ENCODE data around the gene PDHX.

Gene PDHX

GRCh38 chr11:35030716-35031213 lies 114.3 kb downstream of the PDHX start:
- Histone ChIP-seq H3K4me1 (ENCODE audit: control insufficient read depth, insufficient read depth, low read length, poor library complexity, severe bottlenecking) (peaks cover 17% of the 10 kb centered on the region), H3K9me3 (ENCODE audit: control insufficient read depth, low read length) (no peaks in the 10 kb centered on the region), H3K4me3 (ENCODE audit: insufficient read depth, low read depth, low read length, poor library complexity, severe bottlenecking) (no peak overlapping the region), H3K27ac (ENCODE audit: insufficient read depth, low read length, poor library complexity, severe bottlenecking) (peak overlapping the region; percentile 46), H3K36me3 (ENCODE audit: control insufficient read depth, insufficient read depth, low read length) (no peaks in the 10 kb centered on the region), H3K27me3 (replicated peaks; ENCODE audit: control insufficient read depth, insufficient read depth, low read length, poor library complexity, severe bottlenecking) (no peaks in the 10 kb centered on the region)
- peak in 2 of 3 donors; percentile 34 to 37 for DNase-seq

GRCh38 chr11:35031346-35031745 lies 114.9 kb downstream of the PDHX start:
- Histone ChIP-seq H3K27me3 (replicated peaks; ENCODE audit: control insufficient read depth, insufficient read depth, low read length, poor library complexity, severe bottlenecking) (no peaks in the 10 kb centered on the region), H3K4me1 (ENCODE audit: control insufficient read depth, insufficient read depth, low read length, poor library complexity, severe bottlenecking) (peaks cover 17% of the 10 kb centered on the region), H3K9me3 (ENCODE audit: control insufficient read depth, low read length) (no peaks in the 10 kb centered on the region), H3K4me3 (ENCODE audit: insufficient read depth, low read depth, low read length, poor library complexity, severe bottlenecking) (no peak overlapping the region), H3K36me3 (ENCODE audit: control insufficient read depth, insufficient read depth, low read length) (no peaks in the 10 kb centered on the region), H3K27ac (ENCODE audit: insufficient read depth, low read length, poor library complexity, severe bottlenecking) (no peak overlapping the region)
- no peak for DNase-seq

GRCh38 chr11:35031867-35032266 lies 115.4 kb downstream of the PDHX start:
- no peak overlapping the region for H3K4me3 ChIP-seq (ENCODE audit: insufficient read depth, low read depth, low read length, poor library complexity, severe bottlenecking)
- no peaks in the 10 kb centered on the region for H3K27me3 ChIP-seq (replicated peaks; ENCODE audit: control insufficient read depth, insufficient read depth, low read length, poor library complexity, severe bottlenecking)
- H3K9me3 ChIP-seq (ENCODE audit: control insufficient read depth, low read length) = no peaks in the 10 kb centered on the region
- H3K27ac ChIP-seq (ENCODE audit: insufficient read depth, low read length, poor library complexity, severe bottlenecking) = no peak overlapping the region
- H3K4me1 ChIP-seq (ENCODE audit: control insufficient read depth, insufficient read depth, low read length, poor library complexity, severe bottlenecking) = peaks cover 17% of the 10 kb centered on the region
- no peaks in the 10 kb centered on the region for H3K36me3 ChIP-seq (ENCODE audit: control insufficient read depth, insufficient read depth, low read length)
- no peak for DNase-seq

GRCh38 chr11:35033011-35033410 lies 116.6 kb downstream of the PDHX start:
- peaks cover 17% of the 10 kb centered on the region for H3K4me1 ChIP-seq (ENCODE audit: control insufficient read depth, insufficient read depth, low read length, poor library complexity, severe bottlenecking)
- no peak for DNase-seq
- H3K36me3 ChIP-seq (ENCODE audit: control insufficient read depth, insufficient read depth, low read length) = no peaks in the 10 kb centered on the region
- H3K9me3 ChIP-seq (ENCODE audit: control insufficient read depth, low read length) = no peaks in the 10 kb centered on the region
- no peak overlapping the region for H3K27ac ChIP-seq (ENCODE audit: insufficient read depth, low read length, poor library complexity, severe bottlenecking)
- H3K27me3 ChIP-seq (replicated peaks; ENCODE audit: control insufficient read depth, insufficient read depth, low read length, poor library complexity, severe bottlenecking) = no peaks in the 10 kb centered on the region
- no peak overlapping the region for H3K4me3 ChIP-seq (ENCODE audit: insufficient read depth, low read depth, low read length, poor library complexity, severe bottlenecking)

GRCh38 chr11:35034401-35034800 lies 118.0 kb downstream of the PDHX start:
- Histone ChIP-seq H3K27ac (ENCODE audit: insufficient read depth, low read length, poor library complexity, severe bottlenecking) (no peak overlapping the region), H3K4me3 (ENCODE audit: insufficient read depth, low read depth, low read length, poor library complexity, severe bottlenecking) (no peak overlapping the region), H3K27me3 (replicated peaks; ENCODE audit: control insufficient read depth, insufficient read depth, low read length, poor library complexity, severe bottlenecking) (no peaks in the 10 kb centered on the region), H3K4me1 (ENCODE audit: control insufficient read depth, insufficient read depth, low read length, poor library complexity, severe bottlenecking) (peaks cover 18% of the 10 kb centered on the region), H3K36me3 (ENCODE audit: control insufficient read depth, insufficient read depth, low read length) (no peaks in the 10 kb centered on the region), H3K9me3 (ENCODE audit: control insufficient read depth, low read length) (no peaks in the 10 kb centered on the region)
- no peak for DNase-seq

DNA sequence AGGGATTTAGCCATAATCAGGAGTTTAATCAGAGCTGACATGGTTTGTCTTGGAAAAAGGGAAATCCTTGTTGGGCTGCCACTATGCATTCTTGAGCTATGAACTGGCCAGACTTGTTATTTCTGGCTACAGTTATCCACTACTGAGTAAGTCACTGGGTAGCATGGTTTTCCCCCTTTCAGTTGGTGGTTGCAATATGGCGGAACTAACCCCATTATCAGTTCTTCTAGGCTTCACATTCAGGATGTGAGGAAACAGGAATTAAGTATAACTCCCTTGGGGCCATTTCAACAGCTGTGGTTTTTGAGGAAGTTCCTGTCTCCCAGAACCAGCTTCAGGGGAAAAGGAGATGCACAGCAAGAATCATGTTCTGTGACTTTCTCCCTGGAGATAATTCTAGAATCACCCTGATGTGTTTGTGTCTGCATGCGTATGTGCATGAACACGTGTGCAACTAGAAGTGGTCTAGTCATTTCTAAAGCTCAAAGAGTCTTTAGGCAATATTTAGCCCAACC lies 119.5 kb downstream of the PDHX start:
- no peak for DNase-seq
- H3K4me3 ChIP-seq (ENCODE audit: insufficient read depth, low read depth, low read length, poor library complexity, severe bottlenecking) = no peak overlapping the region
- H3K9me3 ChIP-seq (ENCODE audit: control insufficient read depth, low read length) = no peaks in the 10 kb centered on the region
- H3K27me3 ChIP-seq (replicated peaks; ENCODE audit: control insufficient read depth, insufficient read depth, low read length, poor library complexity, severe bottlenecking) = no peaks in the 10 kb centered on the region
- H3K36me3 ChIP-seq (ENCODE audit: control insufficient read depth, insufficient read depth, low read length) = no peaks in the 10 kb centered on the region
- H3K27ac ChIP-seq (ENCODE audit: insufficient read depth, low read length, poor library complexity, severe bottlenecking) = no peak overlapping the region
- peaks cover 15% of the 10 kb centered on the region for H3K4me1 ChIP-seq (ENCODE audit: control insufficient read depth, insufficient read depth, low read length, poor library complexity, severe bottlenecking)

DNA sequence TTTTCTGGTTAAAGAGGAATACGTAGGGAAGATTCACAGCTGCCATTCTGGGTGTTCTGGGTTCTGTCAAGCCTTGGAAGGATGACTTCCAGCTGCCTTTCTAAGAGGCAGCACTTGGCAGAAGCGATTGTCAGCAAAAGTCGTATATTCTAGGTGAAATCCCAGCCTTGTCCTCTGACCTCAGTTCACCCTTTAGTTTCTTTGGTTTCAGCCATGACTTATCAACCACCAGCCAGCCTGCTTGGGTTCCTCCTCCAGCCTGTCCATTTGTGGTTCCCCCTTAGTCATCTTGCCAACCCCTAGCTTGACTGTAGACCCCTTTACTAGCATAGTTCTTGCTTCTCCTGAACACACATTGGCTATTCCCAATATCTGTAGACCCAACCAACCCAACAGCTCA lies 120.2 kb downstream of the PDHX start:
- no peaks in the 10 kb centered on the region for H3K36me3 ChIP-seq (ENCODE audit: control insufficient read depth, insufficient read depth, low read length)
- H3K4me3 ChIP-seq (ENCODE audit: insufficient read depth, low read depth, low read length, poor library complexity, severe bottlenecking) = no peak overlapping the region
- peaks cover 15% of the 10 kb centered on the region for H3K4me1 ChIP-seq (ENCODE audit: control insufficient read depth, insufficient read depth, low read length, poor library complexity, severe bottlenecking)
- DNase-seq = no peak
- no peaks in the 10 kb centered on the region for H3K9me3 ChIP-seq (ENCODE audit: control insufficient read depth, low read length)
- H3K27ac ChIP-seq (ENCODE audit: insufficient read depth, low read length, poor library complexity, severe bottlenecking) = no peak overlapping the region
- H3K27me3 ChIP-seq (replicated peaks; ENCODE audit: control insufficient read depth, insufficient read depth, low read length, poor library complexity, severe bottlenecking) = no peaks in the 10 kb centered on the region

GRCh38 chr11:35038211-35038928 lies 122.0 kb downstream of the PDHX start:
- no peaks in the 10 kb centered on the region for H3K36me3 ChIP-seq (ENCODE audit: control insufficient read depth, insufficient read depth, low read length)
- no peak for DNase-seq
- H3K4me1 ChIP-seq (ENCODE audit: control insufficient read depth, insufficient read depth, low read length, poor library complexity, severe bottlenecking) = peaks cover 21% of the 10 kb centered on the region
- H3K9me3 ChIP-seq (ENCODE audit: control insufficient read depth, low read length) = no peaks in the 10 kb centered on the region
- H3K27me3 ChIP-seq (replicated peaks; ENCODE audit: control insufficient read depth, insufficient read depth, low read length, poor library complexity, severe bottlenecking) = no peaks in the 10 kb centered on the region
- no peak overlapping the region for H3K27ac ChIP-seq (ENCODE audit: insufficient read depth, low read length, poor library complexity, severe bottlenecking)
- H3K4me3 ChIP-seq (ENCODE audit: insufficient read depth, low read depth, low read length, poor library complexity, severe bottlenecking) = no peak overlapping the region

- Histone ChIP-seq H3K27ac (ENCODE audit: insufficient read depth, low read length, poor library complexity, severe bottlenecking) (peak overlapping the region; percentile 94), H3K4me1 (ENCODE audit: control insufficient read depth, insufficient read depth, low read length, poor library complexity, severe bottlenecking) (peaks cover 27% of the 10 kb centered on the region), H3K9me3 (ENCODE audit: control insufficient read depth, low read length) (no peaks in the 10 kb centered on the region), H3K4me3 (ENCODE audit: insufficient read depth, low read depth, low read length, poor library complexity, severe bottlenecking) (no peak overlapping the region), H3K36me3 (ENCODE audit: control insufficient read depth, insufficient read depth, low read length) (no peaks in the 10 kb centered on the region), H3K27me3 (replicated peaks; ENCODE audit: control insufficient read depth, insufficient read depth, low read length, poor library complexity, severe bottlenecking) (no peaks in the 10 kb centered on the region)
- DNase-seq = no peak
These were observed 122.7 kb downstream of the PDHX start for GRCh38 chr11:35039076-35039475.

DNA sequence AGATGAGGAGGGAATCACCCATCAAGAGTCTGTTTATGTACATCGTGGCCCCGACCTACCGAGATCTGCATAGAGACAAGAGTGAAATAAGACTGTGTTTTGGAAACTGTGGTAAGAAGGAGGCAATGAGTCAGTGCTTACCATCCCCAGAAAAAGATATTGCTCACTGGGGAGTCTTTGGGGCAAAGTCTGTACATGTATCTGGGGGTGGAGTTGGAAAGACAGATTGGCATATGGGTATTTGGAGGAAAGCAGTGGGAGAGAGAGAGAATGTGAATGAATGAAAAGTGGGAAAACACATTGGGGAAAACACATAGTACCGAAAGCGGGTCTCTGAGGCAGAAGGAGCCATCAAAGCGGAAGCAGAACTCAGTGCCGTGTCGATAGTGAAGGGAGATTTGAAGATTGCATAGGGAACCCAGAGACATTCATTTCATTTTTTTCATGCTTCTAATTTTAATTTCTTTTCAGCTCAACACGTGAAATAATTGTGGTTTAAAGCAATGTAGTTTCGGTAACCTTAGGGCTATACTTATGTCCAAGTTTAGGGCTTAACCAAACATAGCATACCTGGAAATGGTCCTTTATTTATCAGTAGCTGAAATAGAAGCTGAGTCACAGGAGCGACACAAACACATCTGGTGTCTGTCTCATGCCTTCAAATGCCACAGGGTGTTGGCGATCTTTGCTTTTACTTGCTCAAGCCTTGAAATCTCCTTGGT lies 124.0 kb downstream of the PDHX start:
- Histone ChIP-seq H3K36me3 (ENCODE audit: control insufficient read depth, insufficient read depth, low read length) (no peaks in the 10 kb centered on the region), H3K9me3 (ENCODE audit: control insufficient read depth, low read length) (no peaks in the 10 kb centered on the region), H3K27ac (ENCODE audit: insufficient read depth, low read length, poor library complexity, severe bottlenecking) (peak overlapping the region; percentile 94), H3K4me1 (ENCODE audit: control insufficient read depth, insufficient read depth, low read length, poor library complexity, severe bottlenecking) (peaks cover 40% of the 10 kb centered on the region), H3K27me3 (replicated peaks; ENCODE audit: control insufficient read depth, insufficient read depth, low read length, poor library complexity, severe bottlenecking) (no peaks in the 10 kb centered on the region), H3K4me3 (ENCODE audit: insufficient read depth, low read depth, low read length, poor library complexity, severe bottlenecking) (peak overlapping the region; percentile 14)
- DNase-seq = peak; percentile 53 to 67 (median 58)
